Activated CD4-positive, CD25-positive, alpha-beta regulatory T cell (primary cell): ENCODE data around the gene DRC3.
"Not testable (repeated sequence)": the region's sequence is repeated elsewhere in the genome, so short reads cannot be mapped to it uniquely, and the experiment has no call there.

Experiments
- DNase-seq, 4 experiments: peaks; one replicate each; lab custom pipeline; 2025; lab: John Stamatoyannopoulos, UW

Gene DRC3

DNA sequence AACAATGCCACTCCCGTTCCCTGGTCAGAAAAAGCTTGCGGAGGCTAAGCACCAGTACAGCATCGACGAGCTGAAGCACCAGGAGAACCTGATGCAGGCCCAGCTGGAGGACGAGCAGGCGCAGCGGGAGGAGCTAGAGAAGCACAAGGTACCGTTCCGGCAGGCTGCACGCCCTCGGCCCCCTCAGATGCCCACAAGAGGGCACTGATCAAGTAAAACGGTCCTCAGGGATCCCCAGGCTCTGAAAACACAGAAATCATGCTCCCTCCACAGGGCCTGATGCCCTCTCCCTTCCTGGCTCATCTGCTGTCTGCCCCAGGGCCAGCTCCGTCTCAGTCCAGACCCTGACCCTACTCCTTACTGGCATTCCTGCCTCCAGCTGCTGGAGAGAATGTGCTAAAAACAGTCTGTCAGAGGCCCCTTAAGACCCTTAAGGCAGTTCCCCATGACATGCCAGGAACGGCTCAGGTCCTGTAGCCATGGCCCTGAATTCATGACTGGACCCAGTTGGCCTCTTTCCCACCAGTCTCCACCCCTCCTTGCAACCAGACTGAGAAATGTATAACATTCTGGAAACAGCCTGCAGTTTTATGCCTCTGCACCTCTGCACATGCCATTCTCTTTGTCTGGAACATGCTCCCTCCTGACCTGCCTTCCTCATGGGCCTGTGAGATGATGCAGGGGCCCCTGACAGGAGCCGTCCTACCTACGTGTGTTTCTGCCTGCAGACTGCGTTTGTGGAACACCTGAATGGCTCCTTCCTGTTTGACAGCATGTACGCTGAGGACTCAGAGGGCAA, 21.8 kb downstream of the DRC3 start:
- DNase-seq, result no peak

- DNase-seq, result not testable (repeated sequence)
Observed at GRCh38 chr17:17995887-17996286, 23.2 kb downstream of the DRC3 start.

DNA sequence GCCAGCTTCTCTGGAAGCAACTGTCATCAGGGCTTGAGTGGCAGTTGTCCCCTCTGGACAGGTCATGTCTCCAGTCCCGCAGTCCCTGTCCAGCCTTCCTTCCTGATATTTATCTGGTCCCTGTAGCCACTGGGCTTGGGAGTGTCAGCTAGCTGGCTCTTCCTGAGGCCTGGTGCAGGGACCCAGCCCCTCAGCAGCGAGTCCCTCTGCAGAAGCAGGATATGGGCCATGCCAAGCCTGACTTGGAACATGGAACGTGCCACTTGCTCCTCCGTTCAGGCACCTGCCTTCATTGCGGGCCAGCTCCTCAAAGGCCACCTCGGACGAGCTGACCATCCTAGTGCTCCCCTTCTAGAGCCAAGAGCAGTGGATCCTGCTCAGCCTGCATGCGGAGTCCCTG, 26.3 kb downstream of the DRC3 start:
- no peak for DNase-seq

GRCh38 chr17:17999364-18000029, 26.8 kb downstream of the DRC3 start:
- no peak for DNase-seq

- DNase-seq, result no peak
Observed at GRCh38 chr17:18000030-18000408, 27.4 kb downstream of the DRC3 start.

DNA sequence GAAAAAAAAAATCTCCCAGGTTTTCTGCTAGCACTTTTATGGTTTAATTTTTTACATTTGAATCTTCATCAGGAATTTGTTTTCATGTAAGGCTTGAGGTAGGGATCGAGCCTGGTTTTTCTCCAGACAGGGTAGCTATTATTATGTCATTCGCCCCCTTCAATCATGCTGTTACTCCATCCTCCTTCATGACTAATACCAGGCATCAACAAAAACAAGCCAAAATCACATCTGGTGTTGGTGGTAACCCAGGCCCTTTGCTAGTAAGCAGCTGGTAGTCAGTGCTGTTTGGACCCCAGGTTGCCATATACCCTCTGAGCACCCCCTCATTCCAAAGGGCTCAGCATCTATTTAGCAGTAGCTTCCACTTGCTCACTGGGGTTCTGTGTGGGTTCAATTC, 29.5 kb downstream of the DRC3 start:
- DNase-seq, result no peak

- no peak for DNase-seq
Observed at GRCh38 chr17:18004345-18004744, 31.7 kb downstream of the DRC3 start.

DNA sequence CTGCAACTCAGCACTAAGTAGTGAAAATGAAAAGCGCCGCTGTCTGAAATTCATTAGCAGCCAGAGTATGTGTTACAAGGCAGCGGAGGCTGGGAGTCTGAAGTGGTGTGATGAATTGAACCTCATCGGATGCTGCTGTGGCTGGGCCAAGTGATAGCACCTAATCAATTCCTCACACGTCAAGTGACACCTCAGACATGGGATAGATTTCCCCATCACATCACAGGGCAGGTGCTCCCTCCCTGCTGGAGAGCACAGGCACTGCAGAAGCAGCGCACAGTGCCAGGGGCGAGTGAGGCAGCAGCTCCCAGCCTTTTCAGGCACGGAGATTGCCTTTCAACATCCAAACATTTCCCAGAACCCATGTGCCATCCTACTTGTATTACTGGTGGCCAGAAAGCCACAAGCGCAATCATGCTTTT, 32.2 kb downstream of the DRC3 start:
- no peak for DNase-seq

- no peak for DNase-seq
Observed at GRCh38 chr17:18005496-18005895, 32.8 kb downstream of the DRC3 start.

GRCh38 chr17:18006495-18007239, 34.0 kb downstream of the DRC3 start:
- no peak for DNase-seq

- DNase-seq, result no peak
Observed at GRCh38 chr17:18008496-18009268, 36.0 kb downstream of the DRC3 start.

DNA sequence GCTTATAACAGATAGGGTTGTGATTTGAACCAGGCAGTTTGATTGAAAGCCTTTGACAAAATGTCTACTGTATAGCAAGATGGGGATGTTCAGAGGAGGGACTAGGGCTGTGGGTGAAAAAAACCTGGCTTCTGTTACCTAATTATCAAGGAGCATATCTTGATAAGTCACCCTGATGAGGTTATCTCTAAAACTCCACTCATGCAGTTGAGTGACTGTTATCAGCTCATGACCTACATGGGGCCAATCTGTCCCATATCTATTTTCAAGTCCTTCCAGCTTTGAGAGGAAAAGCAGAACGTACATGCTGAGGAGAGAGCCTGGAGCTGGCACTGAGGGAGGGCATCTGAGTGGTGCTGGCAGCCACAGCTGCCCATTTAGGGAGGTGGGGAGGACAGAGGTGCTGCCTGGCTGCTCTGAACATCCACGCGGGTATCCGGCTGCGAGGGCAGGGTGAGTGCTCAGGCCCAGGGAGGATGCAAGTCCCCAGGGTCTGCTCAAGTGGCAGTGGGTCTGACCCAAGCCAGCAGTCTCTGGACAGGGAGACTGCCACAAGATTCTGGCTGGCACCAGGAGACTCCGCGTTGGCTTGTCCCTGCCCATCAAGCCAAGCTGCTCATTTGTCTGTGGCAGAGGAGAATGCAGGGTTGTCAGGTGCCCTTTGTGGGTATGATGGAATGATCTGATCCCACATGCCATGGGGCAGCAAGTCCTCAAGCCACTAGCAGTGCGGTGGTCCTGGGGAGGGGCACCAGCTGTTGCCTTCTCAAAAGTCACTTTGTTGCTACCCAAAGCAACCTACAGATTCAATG, 37.2 kb downstream of the DRC3 start:
- DNase-seq, result no peak

DNA sequence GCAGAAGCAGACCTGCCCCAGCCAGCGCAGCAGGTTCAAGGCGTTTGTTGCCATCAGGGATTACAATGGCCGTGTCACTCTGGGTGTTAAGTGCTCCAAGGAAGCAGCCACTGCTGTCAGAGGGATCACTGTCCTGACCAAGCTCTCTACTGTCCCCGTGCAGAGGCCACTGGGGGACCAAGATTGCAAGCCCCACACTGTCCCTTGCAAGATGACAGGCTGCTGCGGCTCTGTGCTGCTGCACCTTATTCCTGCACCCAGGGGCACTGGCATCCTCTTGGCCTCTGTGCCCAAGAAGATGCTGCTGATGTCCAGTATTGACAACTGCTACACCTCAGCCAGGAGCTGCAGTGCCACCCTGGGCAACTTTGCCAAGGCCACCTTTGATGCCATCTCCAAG, 38.6 kb downstream of the DRC3 start:
- DNase-seq, result no peak

- no peak for DNase-seq
Observed at GRCh38 chr17:18014006-18014405, 41.3 kb downstream of the DRC3 start.

DNA sequence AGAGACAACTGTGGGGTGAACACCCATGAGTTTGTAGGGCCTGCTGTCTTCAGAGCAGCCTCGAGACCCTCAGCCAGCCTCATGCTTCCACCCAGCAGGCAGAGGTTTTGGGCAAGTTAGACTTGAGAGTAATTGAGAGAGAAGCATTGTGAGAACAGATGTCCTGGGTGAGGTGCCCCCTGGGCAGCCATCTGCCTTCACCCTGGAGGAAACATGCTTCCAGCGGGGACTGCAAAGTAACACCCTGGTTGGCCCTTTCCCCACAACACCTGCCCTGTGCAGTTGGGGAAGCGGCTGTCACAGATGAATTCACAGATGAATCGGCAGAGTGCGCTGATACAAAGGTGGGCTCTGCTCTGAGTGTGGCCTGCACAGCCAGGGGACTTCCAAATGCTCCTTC, 42.9 kb downstream of the DRC3 start:
- no peak for DNase-seq

DNA sequence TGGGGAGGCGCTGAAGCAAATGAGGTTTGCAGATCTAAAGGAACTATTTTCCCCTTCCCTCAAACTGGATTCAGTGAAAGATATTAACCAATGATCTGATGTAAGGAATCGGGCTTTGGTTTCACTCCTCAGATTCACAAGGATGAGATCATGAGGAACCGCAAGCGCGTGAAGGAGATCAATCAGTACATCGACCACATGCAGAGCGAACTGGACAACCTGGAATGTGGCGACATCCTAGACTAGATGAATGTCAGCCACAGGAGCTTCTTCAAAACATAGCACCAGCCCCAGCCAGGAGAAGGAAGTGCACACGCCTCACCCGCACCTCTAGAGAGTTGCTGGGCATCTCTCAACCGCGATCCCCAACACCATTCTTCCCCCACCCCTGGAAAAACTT, 43.8 kb downstream of the DRC3 start:
- DNase-seq, result no peak

- no peak for DNase-seq
Observed at GRCh38 chr17:18017958-18018357, 45.3 kb downstream of the DRC3 start.

DNA sequence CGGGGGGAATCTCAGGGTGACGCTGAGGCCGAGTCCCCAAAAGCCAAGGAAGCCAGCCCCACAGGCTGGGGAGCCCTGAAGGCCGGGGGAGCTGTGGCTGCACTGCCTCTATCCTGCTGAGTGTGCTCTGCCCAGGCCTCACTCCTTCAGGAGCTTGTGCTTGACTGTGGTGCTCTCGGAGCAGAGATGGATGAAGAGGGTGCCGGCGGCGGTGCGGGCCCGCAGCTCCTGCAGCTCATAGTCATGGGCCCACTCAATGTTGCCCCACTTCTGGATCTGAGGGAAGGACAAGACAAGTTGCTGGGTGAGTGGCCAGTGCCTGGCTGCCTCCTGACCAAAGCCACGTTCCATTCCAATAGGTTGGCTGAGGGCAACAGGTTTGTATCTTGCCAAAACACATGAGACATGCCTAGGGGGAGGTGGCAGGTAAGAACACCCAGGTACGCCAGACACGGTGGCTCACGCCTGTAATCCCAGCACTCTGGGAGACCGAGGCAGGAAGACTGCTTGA, 45.8 kb downstream of the DRC3 start:
- no peak for DNase-seq

DNA sequence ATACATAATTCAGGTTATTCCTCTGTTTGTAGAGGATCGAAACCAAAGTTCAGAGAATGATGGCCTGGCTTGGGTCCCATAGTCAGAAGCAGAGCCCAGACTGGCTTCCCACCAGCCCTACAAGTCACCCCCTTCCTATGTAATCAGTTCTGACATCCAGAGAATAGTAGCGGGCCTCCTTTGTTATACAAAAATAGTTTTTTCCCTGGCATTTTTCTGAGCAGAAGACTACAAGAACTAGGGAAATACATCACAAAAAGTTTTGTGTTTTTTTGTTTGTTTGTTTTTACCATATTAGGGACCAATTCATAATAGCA, 47.1 kb downstream of the DRC3 start:
- no peak for DNase-seq

GRCh38 chr17:18020971-18021370, 48.3 kb downstream of the DRC3 start:
- no peak for DNase-seq

GRCh38 chr17:18021372-18021771, 48.7 kb downstream of the DRC3 start:
- DNase-seq, result no peak
